GM19455 (cell line): ENCODE results near the gene LALBA.
"Not testable (repeated sequence)": the region's sequence is repeated elsewhere in the genome, so short reads cannot be mapped to it uniquely, and the experiment has no call there.

ENCODE experiments used
- ATAC-seq: cut with Tn5 transposase; IDR thresholded peaks from one replicate; pipeline ENCODE4 v1.9.1; 2021; ENCODE audit not compliant: unreplicated experiment

The LALBA gene

DNA sequence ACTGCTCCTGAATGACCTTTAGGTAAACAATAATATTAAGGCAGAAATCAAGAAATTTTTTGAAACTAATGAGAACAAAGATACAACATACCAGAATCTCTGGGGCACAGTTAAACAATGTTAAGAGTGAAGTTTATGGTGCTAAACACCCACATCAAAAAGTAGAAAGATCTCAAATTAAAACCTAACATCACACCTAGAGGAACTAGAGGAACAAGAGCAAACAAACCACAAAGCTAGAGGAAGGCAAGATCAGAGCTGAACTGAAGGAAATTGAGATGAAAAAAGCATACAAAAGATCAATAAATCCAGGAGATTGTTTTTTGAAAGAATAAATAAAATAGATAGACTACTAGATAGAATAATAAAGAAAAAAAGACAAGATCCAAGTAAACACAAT lies 37.2 kb downstream of the LALBA start:
- ATAC-seq, result no peak

- ATAC-seq, result no peak
Measured at GRCh38 chr12:48527891-48528670, 41.8 kb downstream of the LALBA start.

DNA sequence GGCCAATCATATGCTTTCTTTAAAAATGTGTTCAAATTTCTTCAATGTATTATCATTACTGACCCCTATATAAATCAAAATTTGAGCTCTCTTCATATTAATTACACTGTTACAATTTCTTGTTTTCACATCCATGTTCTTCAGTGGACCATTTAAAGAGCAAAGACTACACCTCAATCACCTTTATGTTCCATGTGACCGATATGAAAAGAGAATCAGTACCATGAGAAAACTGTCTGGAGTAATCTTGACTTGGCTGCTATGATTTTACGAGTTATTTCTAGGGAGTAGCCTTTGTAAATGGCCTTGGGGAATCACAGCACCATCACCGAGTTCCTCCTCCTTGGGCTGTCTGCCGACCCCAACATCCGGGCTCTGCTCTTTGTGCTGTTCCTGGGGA lies 44.5 kb downstream of the LALBA start, which contains the start of gene OR8S1:
OR8S1 (plus strand) TSS at position 301 of the 400 bp plus-strand sequence; CDS start at position 301, 0 bp downstream.
- no peak for ATAC-seq

GRCh38 chr12:48520381-48520780 lies 49.5 kb downstream of the LALBA start:
- ATAC-seq, result not testable (repeated sequence)
